ENCODE results near the gene PDIA4. TPM values are rescaled to one million over a fixed set of nuclear protein-coding genes. Genes with fewer than 3 reads are reported as not detected.

The PDIA4 gene
- total RNA-seq, 1 experiment from 2014 or later, result 341 TPM

- TF ChIP-seq CTCF (IDR thresholded peaks at IDR 0.05), result no peak
- no peak for TF ChIP-seq USF2 (CRISPR knock-in tag; IDR thresholded peaks at IDR 0.05)
- TF ChIP-seq ZNF232 (CRISPR knock-in tag; IDR thresholded peaks at IDR 0.05), result no peak
- TF ChIP-seq JAZF1 (CRISPR knock-in tag; IDR thresholded peaks at IDR 0.05), result no peak
- TF ChIP-seq IRF2 (CRISPR knock-in tag; IDR thresholded peaks at IDR 0.05; ENCODE audit: borderline replicate concordance, low read depth), result no peak
- TF ChIP-seq MLX (CRISPR knock-in tag; IDR thresholded peaks at IDR 0.05), result no peak
- TF ChIP-seq FOXP1 (CRISPR knock-in tag; IDR thresholded peaks at IDR 0.05; ENCODE audit: borderline replicate concordance), result no peak
- TF ChIP-seq NFATC4 (CRISPR knock-in tag; IDR thresholded peaks at IDR 0.05), result no peak
Observed at GRCh38 chr7:148972375-148972774, 55.9 kb downstream of the PDIA4 start (continued).

- no peak for ATAC-seq
- DNase-seq (ENCODE audit: low spot score), result no peak
- Mint-ChIP-seq H3K27me3 (ENCODE audit: low read depth) (no peaks in the 10 kb centered on the region), H3K9me3 (no peaks in the 10 kb centered on the region), H3K4me3 (no peak overlapping the region), H3K27ac (no peak overlapping the region), H3K4me1 (peaks cover 12% of the 10 kb centered on the region), H3K36me3 (no peaks in the 10 kb centered on the region)
- TF ChIP-seq USF1 (CRISPR knock-in tag; IDR thresholded peaks at IDR 0.05) (no peak), PREB (CRISPR knock-in tag; IDR thresholded peaks at IDR 0.05; ENCODE audit: borderline replicate concordance) (no peak), FOXJ3 (CRISPR knock-in tag; IDR thresholded peaks at IDR 0.05; ENCODE audit: borderline replicate concordance) (no peak), NR1H2 (CRISPR knock-in tag; IDR thresholded peaks at IDR 0.05) (no peak), E2F4 (CRISPR knock-in tag; IDR thresholded peaks at IDR 0.05; ENCODE audit: borderline replicate concordance, low read depth) (no peak), NR2C2 (CRISPR knock-in tag; IDR thresholded peaks at IDR 0.05) (no peak), ZNF532 (CRISPR knock-in tag; IDR thresholded peaks at IDR 0.05; ENCODE audit: borderline replicate concordance) (no peak), CTCF (IDR thresholded peaks at IDR 0.05) (no peak), E2F5 (CRISPR knock-in tag; IDR thresholded peaks at IDR 0.05) (no peak)
- ChIA-PET POLR2A (no interaction called here), CTCF (interaction anchor here (0.6 to 2.0 kb wide), 9 partner anchors 8 to 221 kb away, joined by 3 to 12 read pairs (median 6); no protein-coding TSS in a partner anchor)
Observed at GRCh38 chr7:148967602-148968001, 60.7 kb downstream of the PDIA4 start.
